Kidney (tissue), 14 donors: ENCODE results near the gene LYG1. TPM values are rescaled to one million over a fixed set of nuclear protein-coding genes. Genes with fewer than 3 reads are reported as not detected.

Source experiments
- DNase-seq, 5 donors: peaks; one replicate each; pipeline ENCODE4 v3.0.0-alpha.2; 2013 to 2020
- FAIRE-seq: peaks from 2 replicates; lab custom pipeline; 2012; peaks lifted over from hg19 to GRCh38; lab: Jason Lieb, UNC
- H3K27ac ChIP-seq, 2 donors: one replicate each; pipeline ENCODE4 v1.7.0; 2013; ENCODE audit warnings: low read depth in 2 of 2, low read length in 2 of 2, inconsistent platforms in 1 of 2
- H3K27me3 ChIP-seq: one replicate; pipeline ENCODE4 v1.7.1; 2013; ENCODE audit warnings: low read length, inconsistent platforms; ENCODE audit not compliant: control insufficient read depth, insufficient read depth
- H3K36me3 ChIP-seq, 3 donors: one replicate each; pipeline versions ENCODE4 v1.7.0 to v1.7.1; 2013; ENCODE audit warnings: low read length in 3 of 3, control low read depth in 1 of 3, inconsistent platforms in 1 of 3; ENCODE audit not compliant: insufficient read depth in 3 of 3, control insufficient read depth in 2 of 3
- H3K4me1 ChIP-seq, 3 donors: one replicate each; pipeline versions ENCODE4 v1.7.0 to v1.7.1; 2013; ENCODE audit warnings: low read length in 3 of 3, inconsistent platforms in 1 of 3, low read depth in 1 of 3; ENCODE audit not compliant: control insufficient read depth in 2 of 3, insufficient read depth in 2 of 3
- H3K4me3 ChIP-seq, 3 donors: one replicate each; pipeline versions ENCODE4 v1.7.0 to v1.8.1; 2013; ENCODE audit warnings: low read length in 3 of 3, control low read depth in 1 of 3, inconsistent platforms in 1 of 3
- H3K9ac ChIP-seq, 3 donors: one replicate each; pipeline versions ENCODE4 v1.7.0 to v1.7.1; 2013; ENCODE audit warnings: low read length in 3 of 3, control low read depth in 1 of 3, inconsistent platforms in 1 of 3
- H3K9me3 ChIP-seq, 3 donors: one replicate each; pipeline versions ENCODE4 v1.7.0 to v1.7.1; 2013; ENCODE audit warnings: low read length in 3 of 3, control low read depth in 1 of 3, inconsistent platforms in 1 of 3; ENCODE audit not compliant: control insufficient read depth in 2 of 3, insufficient read depth in 1 of 3
- CTCF ChIP-seq: IDR thresholded peaks from 3 replicates; pipeline ENCODE4 v1.5.1; 2012; ENCODE audit warnings: mild to moderate bottlenecking, moderate library complexity, borderline replicate concordance; ENCODE audit not compliant: insufficient read depth; ENCODE audit errors: extremely low read depth
- intact Hi-C: fragments of 100-400 bp; cut with DNase I; formaldehyde crosslinking; loops from one replicate; pipeline ENCODE4 v1.11.1; 2022
- polyA plus RNA-seq: library from polyadenylated mRNA; stranded (reverse); fragments of 350-450 nt; fragmentation: Illumina TruSeq; extraction: RNeasy Lipid Tissue Mini Kit (QIAGEN cat#74804); gene quantifications from one replicate; pipeline ENCODE4 v1.2.3, GENCODE V29; 2014; ENCODE audit warnings: low read depth, low replicate concordance; ENCODE audit not compliant: insufficient read depth
- total RNA-seq: library from RNA; stranded (reverse); fragmentation: NEBNext Ultra II Directional; extraction: Animal tissue kit (Norgen Biotek cat#: 25700); gene quantifications from one replicate; pipeline ENCODE4 v1.2.1, GENCODE V29; 2021
- donor health status: control.
- donor health status: control.
- donor health status: control.
- donor health status: control.
- donor health status: control.
- donor health status: DM: yes; HTN: yes; CAD: no.
- donor health status: Normal renal cell carcinoma (clear cell type).

The LYG1 gene
- total and polyA plus RNA-seq, 2 donors from 2014 or later: 21.0 to 35.0 TPM

GRCh38 chr2:99297994-99298393 lies 3.0 kb downstream of the LYG1 start:
- H3K36me3 ChIP-seq: no peaks in the 10 kb centered on the region
- DNase-seq (no peak), FAIRE-seq (no peak)
- no peaks in the 10 kb centered on the region for H3K9me3 ChIP-seq
- H3K9ac ChIP-seq: no peak overlapping the region
- no peak for TF ChIP-seq CTCF
- intact Hi-C loops: no loop called here
- H3K4me3 ChIP-seq: no peak overlapping the region
- H3K27ac ChIP-seq: no peak overlapping the region
- no peaks in the 10 kb centered on the region for H3K27me3 ChIP-seq
- H3K4me1 ChIP-seq: no peaks in the 10 kb centered on the region

DNA sequence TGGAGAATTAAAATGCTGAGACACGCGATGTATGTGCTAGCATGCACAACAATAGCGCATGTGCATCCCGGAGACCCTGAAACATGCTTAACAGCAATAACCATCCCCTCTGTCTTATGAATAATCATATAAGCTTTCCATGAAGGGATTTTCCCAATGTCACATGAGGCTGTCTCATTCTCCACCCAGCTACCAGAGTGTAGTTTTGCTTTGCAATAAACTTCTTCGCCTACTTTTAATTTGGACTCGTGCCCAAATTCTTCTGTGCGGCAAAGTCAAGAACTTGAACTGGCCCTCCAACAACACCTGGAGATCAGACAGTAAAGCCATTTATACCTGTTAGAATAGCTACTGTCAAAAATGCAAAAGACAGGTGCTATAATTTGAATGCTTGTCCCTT lies 15.5 kb downstream of the LYG1 start:
- intact Hi-C loops: no loop called here
- no peak for FAIRE-seq

GRCh38 chr2:99279969-99280695 lies 20.9 kb downstream of the LYG1 start:
- TF ChIP-seq CTCF: no peak
- no peak for FAIRE-seq
- intact Hi-C loops: no loop called here
- Histone ChIP-seq H3K9me3 (peaks cover 0 to 8% (median 0%) of the 10 kb centered on the region in 3 donors), H3K4me1 (no peaks in the 10 kb centered on the region), H3K4me3 (no peak overlapping the region), H3K27ac (no peak overlapping the region), H3K27me3 (no peaks in the 10 kb centered on the region), H3K36me3 (no peaks in the 10 kb centered on the region), H3K9ac (no peak overlapping the region)
- no peak for DNase-seq

More for the DNA sequence above, 15.5 kb downstream of the LYG1 start:
- Histone ChIP-seq H3K9ac (no peak overlapping the region), H3K36me3 (no peaks in the 10 kb centered on the region), H3K9me3 (peaks cover 0 to under 1% (median 0%) of the 10 kb centered on the region in 3 donors), H3K4me1 (no peaks in the 10 kb centered on the region), H3K4me3 (peak overlapping the region in 1 of 3 donors; percentile 18), H3K27me3 (no peaks in the 10 kb centered on the region), H3K27ac (peak overlapping the region; percentile 51 to 60)
- DNase-seq: peak in 1 of 5 donors; percentile 2
- no peak for TF ChIP-seq CTCF
